Keratinocyte (primary cell): ENCODE measurements around the gene MS4A6A.

Experiments used
- CTCF ChIP-seq, 3 experiments: IDR thresholded peaks in 1 of 3; conservative IDR thresholded peaks in 1 of 3; optimal IDR thresholded peaks in 1 of 3; 2 replicates in 2 of 3; 3 replicates in 1 of 3; pipeline versions ENCODE3 to v1.5.1; 2011; ENCODE audit warnings: low read length in 3 of 3, mild to moderate bottlenecking in 3 of 3, moderate library complexity in 2 of 3, control low read depth in 1 of 3, inconsistent platforms in 1 of 3; ENCODE audit not compliant: insufficient read depth in 2 of 3; ENCODE audit errors: extremely low read depth in 1 of 3
- EZH2 ChIP-seq: IDR thresholded peaks from one replicate; pipeline ENCODE4 v1.6.1; 2012; ENCODE audit warnings: inconsistent platforms, mild to moderate bottlenecking, low read length, moderate library complexity

- TF ChIP-seq CTCF (optimal IDR thresholded peaks at IDR 0.05 in 1 of 3, IDR thresholded peaks at IDR 0.05 in 1 of 3, conservative IDR thresholded peaks at IDR 0.05 in 1 of 3; ENCODE audit: extremely low read depth in 1 of 3, insufficient read depth in 2 of 3, low read length in 3 of 3) (no peak), EZH2 (no peak)
These were observed 49.0 kb downstream of the MS4A6A start for GRCh38 chr11:60133917-60134316.
